WTC11 (cell line): ENCODE measurements around the gene AGPS. TPM values are rescaled to one million over a fixed set of nuclear protein-coding genes. Genes with fewer than 3 reads are reported as not detected.

Source experiments
- ATAC-seq: fragments of 200-7000 bp; cut with Tn5 transposase; 2 replicates; pipeline ENCODE4 v1.10.0; 2021; ENCODE audit warnings: mild to moderate bottlenecking, moderate library complexity
- CTCF ChIA-PET: fragments of 300-600 bp; sonication (Branson Sonifier 250); formaldehyde crosslinking; loops from one replicate; lab custom pipeline; 2021; ENCODE audit warnings: antibody characterized with exemption; lab: Charles Lee
- POLR2A ChIA-PET: fragments of 350-600 bp; sonication (Branson Sonifier 250); formaldehyde crosslinking; loops from one replicate; lab custom pipeline; 2021; ENCODE audit warnings: antibody characterized with exemption; lab: Charles Lee
- DNase-seq: peaks from one replicate; pipeline ENCODE4 v3.0.0; 2021; ENCODE audit warnings: low spot score
- H3K27ac Mint-ChIP-seq: 2 replicates; pipeline ENCODE4 v1.8.0; 2021; ENCODE audit warnings: mixed read lengths
- H3K27me3 Mint-ChIP-seq: 2 replicates; pipeline ENCODE4 v1.8.0; 2021; ENCODE audit warnings: low read depth, mild to moderate bottlenecking, moderate library complexity, mixed read lengths
- H3K36me3 Mint-ChIP-seq: 2 replicates; pipeline ENCODE4 v1.8.0; 2021; ENCODE audit warnings: mixed read lengths
- H3K4me1 Mint-ChIP-seq: 2 replicates; pipeline ENCODE4 v1.8.0; 2022; ENCODE audit warnings: mixed read lengths
- H3K4me3 Mint-ChIP-seq: 2 replicates; pipeline ENCODE4 v1.8.0; 2021; ENCODE audit warnings: mild to moderate bottlenecking, moderate library complexity, mixed read lengths
- H3K9me3 Mint-ChIP-seq: 2 replicates; pipeline ENCODE4 v1.8.0; 2021; ENCODE audit warnings: mixed read lengths
- HMGA2 ChIP-seq: fragments of 250-450 bp; sonication (Bioruptor Pico); IDR thresholded peaks from 2 replicates; pipeline ENCODE4 v1.4.0; 2021; ENCODE audit warnings: mild to moderate bottlenecking, moderate library complexity
- MXD4 ChIP-seq: fragments of 250-450 bp; sonication (Bioruptor Pico); IDR thresholded peaks from 2 replicates; pipeline ENCODE4 v1.8.0; 2021; ENCODE audit warnings: mild to moderate bottlenecking, moderate library complexity, borderline replicate concordance
- TP53 ChIP-seq: sonication (generic); formaldehyde crosslinking; IDR thresholded peaks from 2 replicates; pipeline ENCODE4 v1.8.1; 2023; ENCODE audit warnings: mild to moderate bottlenecking, missing genetic modification reagents
- ZNF219 ChIP-seq: sonication (generic); formaldehyde crosslinking; IDR thresholded peaks from 2 replicates; pipeline ENCODE4 v1.8.0; 2023; ENCODE audit warnings: missing genetic modification reagents, mild to moderate bottlenecking, borderline replicate concordance
- total RNA-seq: library from RNA; stranded (reverse); gene quantifications from 3 replicates; pipeline ENCODE4 v1.2.3, GENCODE V29; 2021
- TF ChIP-seq, protein P1 (sequence below): sonication (generic); formaldehyde crosslinking; IDR thresholded peaks from 2 replicates; pipeline ENCODE4 v1.8.0; 2022; ENCODE audit warnings: missing genetic modification reagents
- TF ChIP-seq, protein P2 (sequence below): sonication (generic); formaldehyde crosslinking; conservative IDR thresholded peaks from 2 replicates; pipeline ENCODE4 v1.8.1; 2022; ENCODE audit warnings: mild to moderate bottlenecking, missing genetic modification reagents
- TF ChIP-seq, protein P3 (sequence below): sonication (generic); formaldehyde crosslinking; IDR thresholded peaks from 2 replicates; pipeline ENCODE4 v1.8.0; 2022; ENCODE audit warnings: mild to moderate bottlenecking, missing genetic modification reagents
- TF ChIP-seq, protein P4 (sequence below): sonication (generic); formaldehyde crosslinking; IDR thresholded peaks from 2 replicates; pipeline ENCODE4 v1.8.1; 2023; ENCODE audit warnings: mild to moderate bottlenecking, missing genetic modification reagents
- TF ChIP-seq, protein P5 (sequence below): sonication (generic); formaldehyde crosslinking; conservative IDR thresholded peaks from 2 replicates; pipeline ENCODE4 v1.8.1; 2023; ENCODE audit warnings: mild to moderate bottlenecking, low read depth, missing genetic modification reagents, moderate library complexity

AGPS gene
- total RNA-seq, 1 experiment from 2014 or later, result 60.8 TPM

DNA sequence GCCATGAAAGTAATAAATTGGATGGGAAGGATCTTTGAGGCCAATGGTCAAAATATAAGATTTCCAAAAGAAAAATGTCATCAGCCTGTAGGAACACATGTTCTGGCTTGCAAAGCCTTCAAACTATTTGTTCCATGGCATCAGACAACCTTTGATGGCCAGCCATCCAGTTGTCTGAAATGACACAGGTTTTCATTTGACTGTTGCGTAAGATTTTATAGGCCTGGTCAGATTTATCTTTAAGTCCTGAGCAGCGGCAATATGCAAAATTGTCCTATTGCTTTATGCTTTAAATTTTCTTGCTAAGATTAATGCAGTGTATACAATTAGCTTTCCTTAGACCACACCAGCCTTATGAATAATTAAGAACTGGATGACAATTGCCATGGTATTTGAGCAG is 167.1 kb downstream of the AGPS start:
- no peak for ATAC-seq
- Mint-ChIP-seq H3K4me1 (no peaks in the 10 kb centered on the region), H3K27ac (no peak overlapping the region), H3K36me3 (peaks cover 12% of the 10 kb centered on the region; the same call in 1 of the 2 replicates), H3K9me3 (peaks cover 29% of the 10 kb centered on the region), H3K27me3 (peaks cover 10% of the 10 kb centered on the region), H3K4me3 (no peak overlapping the region)
- POLR2A ChIA-PET, result no interaction called here
- CTCF ChIA-PET, result no interaction called here
- TF ChIP-seq, protein P1, sequence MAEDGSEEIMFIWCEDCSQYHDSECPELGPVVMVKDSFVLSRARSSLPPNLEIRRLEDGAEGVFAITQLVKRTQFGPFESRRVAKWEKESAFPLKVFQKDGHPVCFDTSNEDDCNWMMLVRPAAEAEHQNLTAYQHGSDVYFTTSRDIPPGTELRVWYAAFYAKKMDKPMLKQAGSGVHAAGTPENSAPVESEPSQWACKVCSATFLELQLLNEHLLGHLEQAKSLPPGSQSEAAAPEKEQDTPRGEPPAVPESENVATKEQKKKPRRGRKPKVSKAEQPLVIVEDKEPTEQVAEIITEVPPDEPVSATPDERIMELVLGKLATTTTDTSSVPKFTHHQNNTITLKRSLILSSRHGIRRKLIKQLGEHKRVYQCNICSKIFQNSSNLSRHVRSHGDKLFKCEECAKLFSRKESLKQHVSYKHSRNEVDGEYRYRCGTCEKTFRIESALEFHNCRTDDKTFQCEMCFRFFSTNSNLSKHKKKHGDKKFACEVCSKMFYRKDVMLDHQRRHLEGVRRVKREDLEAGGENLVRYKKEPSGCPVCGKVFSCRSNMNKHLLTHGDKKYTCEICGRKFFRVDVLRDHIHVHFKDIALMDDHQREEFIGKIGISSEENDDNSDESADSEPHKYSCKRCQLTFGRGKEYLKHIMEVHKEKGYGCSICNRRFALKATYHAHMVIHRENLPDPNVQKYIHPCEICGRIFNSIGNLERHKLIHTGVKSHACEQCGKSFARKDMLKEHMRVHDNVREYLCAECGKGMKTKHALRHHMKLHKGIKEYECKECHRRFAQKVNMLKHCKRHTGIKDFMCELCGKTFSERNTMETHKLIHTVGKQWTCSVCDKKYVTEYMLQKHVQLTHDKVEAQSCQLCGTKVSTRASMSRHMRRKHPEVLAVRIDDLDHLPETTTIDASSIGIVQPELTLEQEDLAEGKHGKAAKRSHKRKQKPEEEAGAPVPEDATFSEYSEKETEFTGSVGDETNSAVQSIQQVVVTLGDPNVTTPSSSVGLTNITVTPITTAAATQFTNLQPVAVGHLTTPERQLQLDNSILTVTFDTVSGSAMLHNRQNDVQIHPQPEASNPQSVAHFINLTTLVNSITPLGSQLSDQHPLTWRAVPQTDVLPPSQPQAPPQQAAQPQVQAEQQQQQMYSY (CRISPR knock-in tag), result no peak
- TF ChIP-seq, protein P2, sequence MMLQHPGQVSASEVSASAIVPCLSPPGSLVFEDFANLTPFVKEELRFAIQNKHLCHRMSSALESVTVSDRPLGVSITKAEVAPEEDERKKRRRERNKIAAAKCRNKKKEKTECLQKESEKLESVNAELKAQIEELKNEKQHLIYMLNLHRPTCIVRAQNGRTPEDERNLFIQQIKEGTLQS (CRISPR knock-in tag), result no peak
- TF ChIP-seq HMGA2 (CRISPR knock-in tag), result no peak
- no peak for DNase-seq

DNA sequence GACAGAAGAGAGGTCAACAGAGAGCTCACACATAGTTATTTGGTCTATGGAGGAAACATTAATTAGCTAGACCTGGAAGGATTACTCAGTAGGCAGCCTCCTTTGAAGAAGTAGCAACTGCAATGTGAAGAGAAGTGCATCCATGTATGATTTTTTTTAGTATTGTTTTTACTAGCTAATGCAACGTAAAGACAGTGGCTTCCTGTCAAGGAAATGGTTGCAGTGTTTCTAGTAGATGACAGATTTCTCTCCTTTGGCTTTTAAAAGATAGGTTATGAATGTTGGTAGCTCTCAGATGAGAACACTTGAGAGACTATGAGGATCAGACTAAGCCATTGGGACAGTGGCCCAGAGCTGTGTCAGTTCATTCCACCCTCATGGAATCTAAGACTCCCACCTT is 175.8 kb downstream of the AGPS start:
- Mint-ChIP-seq H3K9me3 (no peaks in the 10 kb centered on the region), H3K27ac (no peak overlapping the region), H3K4me1 (no peaks in the 10 kb centered on the region), H3K27me3 (0 out of 2 replicates have a peak, but pooled peaks cover 8% of the 10 kb centered on the region), H3K4me3 (no peak overlapping the region), H3K36me3 (no peaks in the 10 kb centered on the region)
- POLR2A ChIA-PET, result no interaction called here
- CTCF ChIA-PET, result no interaction called here
- ATAC-seq, result no peak
- no peak for DNase-seq
- TF ChIP-seq MXD4 (no peak), ZNF219 (no peak)
- TF ChIP-seq, protein P3, sequence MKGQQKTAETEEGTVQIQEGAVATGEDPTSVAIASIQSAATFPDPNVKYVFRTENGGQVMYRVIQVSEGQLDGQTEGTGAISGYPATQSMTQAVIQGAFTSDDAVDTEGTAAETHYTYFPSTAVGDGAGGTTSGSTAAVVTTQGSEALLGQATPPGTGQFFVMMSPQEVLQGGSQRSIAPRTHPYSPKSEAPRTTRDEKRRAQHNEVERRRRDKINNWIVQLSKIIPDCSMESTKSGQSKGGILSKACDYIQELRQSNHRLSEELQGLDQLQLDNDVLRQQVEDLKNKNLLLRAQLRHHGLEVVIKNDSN (CRISPR knock-in tag), result no peak

DNA sequence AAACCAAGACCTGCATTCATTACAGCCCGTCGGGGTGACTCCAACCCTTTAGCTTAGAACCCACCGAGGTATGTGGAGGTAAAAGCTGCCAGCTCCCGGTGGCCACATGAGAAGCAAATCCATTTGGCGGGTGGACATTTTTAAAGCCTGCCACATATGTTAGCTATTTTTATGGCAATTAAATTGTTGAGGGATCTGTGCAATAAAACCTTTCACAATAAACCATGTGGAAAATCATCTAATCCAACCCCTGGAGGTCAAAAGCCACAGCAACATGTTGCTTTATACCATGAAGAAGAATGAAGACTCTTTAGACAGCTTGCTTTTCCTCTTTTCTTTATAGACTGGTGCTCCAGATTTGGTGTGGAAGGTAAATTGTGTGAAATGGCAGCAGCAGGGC is 176.3 kb downstream of the AGPS start:
- no peak for DNase-seq
- H3K9me3 Mint-ChIP-seq, result no peaks in the 10 kb centered on the region
- H3K27me3 Mint-ChIP-seq, result 0 out of 2 replicates have a peak, but pooled peaks cover 8% of the 10 kb centered on the region
- no peak for ATAC-seq
- CTCF ChIA-PET, result no interaction called here
- no peak overlapping the region for H3K27ac Mint-ChIP-seq
- no peak overlapping the region for H3K4me3 Mint-ChIP-seq
- POLR2A ChIA-PET, result no interaction called here
- no peaks in the 10 kb centered on the region for H3K4me1 Mint-ChIP-seq
- no peaks in the 10 kb centered on the region for H3K36me3 Mint-ChIP-seq
- no peak for TF ChIP-seq TP53 (CRISPR knock-in tag)
- TF ChIP-seq, protein P4, sequence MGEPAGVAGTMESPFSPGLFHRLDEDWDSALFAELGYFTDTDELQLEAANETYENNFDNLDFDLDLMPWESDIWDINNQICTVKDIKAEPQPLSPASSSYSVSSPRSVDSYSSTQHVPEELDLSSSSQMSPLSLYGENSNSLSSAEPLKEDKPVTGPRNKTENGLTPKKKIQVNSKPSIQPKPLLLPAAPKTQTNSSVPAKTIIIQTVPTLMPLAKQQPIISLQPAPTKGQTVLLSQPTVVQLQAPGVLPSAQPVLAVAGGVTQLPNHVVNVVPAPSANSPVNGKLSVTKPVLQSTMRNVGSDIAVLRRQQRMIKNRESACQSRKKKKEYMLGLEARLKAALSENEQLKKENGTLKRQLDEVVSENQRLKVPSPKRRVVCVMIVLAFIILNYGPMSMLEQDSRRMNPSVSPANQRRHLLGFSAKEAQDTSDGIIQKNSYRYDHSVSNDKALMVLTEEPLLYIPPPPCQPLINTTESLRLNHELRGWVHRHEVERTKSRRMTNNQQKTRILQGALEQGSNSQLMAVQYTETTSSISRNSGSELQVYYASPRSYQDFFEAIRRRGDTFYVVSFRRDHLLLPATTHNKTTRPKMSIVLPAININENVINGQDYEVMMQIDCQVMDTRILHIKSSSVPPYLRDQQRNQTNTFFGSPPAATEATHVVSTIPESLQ (CRISPR knock-in tag), result no peak
- TF ChIP-seq, protein P5, sequence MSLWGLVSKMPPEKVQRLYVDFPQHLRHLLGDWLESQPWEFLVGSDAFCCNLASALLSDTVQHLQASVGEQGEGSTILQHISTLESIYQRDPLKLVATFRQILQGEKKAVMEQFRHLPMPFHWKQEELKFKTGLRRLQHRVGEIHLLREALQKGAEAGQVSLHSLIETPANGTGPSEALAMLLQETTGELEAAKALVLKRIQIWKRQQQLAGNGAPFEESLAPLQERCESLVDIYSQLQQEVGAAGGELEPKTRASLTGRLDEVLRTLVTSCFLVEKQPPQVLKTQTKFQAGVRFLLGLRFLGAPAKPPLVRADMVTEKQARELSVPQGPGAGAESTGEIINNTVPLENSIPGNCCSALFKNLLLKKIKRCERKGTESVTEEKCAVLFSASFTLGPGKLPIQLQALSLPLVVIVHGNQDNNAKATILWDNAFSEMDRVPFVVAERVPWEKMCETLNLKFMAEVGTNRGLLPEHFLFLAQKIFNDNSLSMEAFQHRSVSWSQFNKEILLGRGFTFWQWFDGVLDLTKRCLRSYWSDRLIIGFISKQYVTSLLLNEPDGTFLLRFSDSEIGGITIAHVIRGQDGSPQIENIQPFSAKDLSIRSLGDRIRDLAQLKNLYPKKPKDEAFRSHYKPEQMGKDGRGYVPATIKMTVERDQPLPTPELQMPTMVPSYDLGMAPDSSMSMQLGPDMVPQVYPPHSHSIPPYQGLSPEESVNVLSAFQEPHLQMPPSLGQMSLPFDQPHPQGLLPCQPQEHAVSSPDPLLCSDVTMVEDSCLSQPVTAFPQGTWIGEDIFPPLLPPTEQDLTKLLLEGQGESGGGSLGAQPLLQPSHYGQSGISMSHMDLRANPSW (CRISPR knock-in tag), result no peak
- TF ChIP-seq, protein P3 (CRISPR knock-in tag), result no peak
